ENCODE results near the gene OXSM. TPM values are rescaled to one million over a fixed set of nuclear protein-coding genes. Genes with fewer than 3 reads are reported as not detected.

OXSM gene
- total RNA-seq, 1 experiment from 2014 or later, result 17.7 TPM

GRCh38 chr3:25768851-25769250, 21.0 kb upstream of the OXSM start:
- Histone ChIP-seq H3K9ac (ENCODE audit: low read length) (no peak overlapping the region), H3K36me3 (ENCODE audit: control insufficient read depth in 1 of 2, insufficient read depth in 2 of 2, low read length in 2 of 2) (peaks cover under 1 to 7% of the 10 kb centered on the region in 2 experiments; a peak in 1 of 4 replicates), H3K79me2 (ENCODE audit: insufficient read depth, low read length) (peaks cover 3% of the 10 kb centered on the region; the same call in 1 of the 2 replicates), H4K20me1 (ENCODE audit: insufficient read depth) (0 out of 2 replicates have a peak, but pooled peaks cover 3% of the 10 kb centered on the region), H3K27me3 (ENCODE audit: insufficient read depth, low read length) (no peaks in the 10 kb centered on the region), H3K4me2 (ENCODE audit: low read length) (no peak overlapping the region), H3K4me3 (replicated peaks in 1 of 2; ENCODE audit: low read depth in 1 of 2, low read length in 2 of 2) (no peak overlapping the region), H2AFZ (ENCODE audit: low read depth, low read length, poor library complexity, severe bottlenecking) (no peak overlapping the region), H3K9me2 (ENCODE audit: insufficient read depth) (no peaks in the 10 kb centered on the region), H3K27ac (ENCODE audit: low read depth, low read length) (no peak overlapping the region), H3K4me1 (ENCODE audit: control insufficient read depth in 1 of 2, insufficient read depth in 2 of 2, low read length in 2 of 2) (no peaks in the 10 kb centered on the region), H3K9me3 (ENCODE audit: control insufficient read depth in 1 of 2, insufficient read depth in 1 of 2, low read depth in 1 of 2, low read length in 2 of 2) (no peaks in the 10 kb centered on the region)
- ChIA-PET POLR2A (no interaction called here), CTCF (no interaction called here), RAD21 (ENCODE audit: low non-redundant PET in 1 of 2, low total read pairs in 2 of 2, uncharacterized antibody in 2 of 2, unreplicated experiment in 2 of 2) (no interaction called here)
- BruUV-seq (replicated peaks), result no TSS peak
- DNase-seq (ENCODE audit: low read depth, low spot score) (no peak), ATAC-seq (no peak)
- TF ChIP-seq ZNF274 (IDR thresholded peaks at IDR 0.05; ENCODE audit: low read depth, low read length) (no peak), CEBPB (IDR thresholded peaks at IDR 0.05; ENCODE audit: low read depth) (no peak), REST (IDR thresholded peaks at IDR 0.05; ENCODE audit: low read depth) (no peak), ATF3 (IDR thresholded peaks at IDR 0.05) (no peak), ZBTB33 (IDR thresholded peaks at IDR 0.05; ENCODE audit: extremely low read depth, insufficient replicate concordance, low read length) (no peak), ELF1 (IDR thresholded peaks at IDR 0.05; ENCODE audit: borderline replicate concordance, low read depth) (no peak), POLR2A (IDR thresholded peaks at IDR 0.05; ENCODE audit: borderline replicate concordance, extremely low read depth, insufficient read depth, insufficient read length) (no peak), SP1 (IDR thresholded peaks at IDR 0.05; ENCODE audit: low read depth) (no peak), SRF (IDR thresholded peaks at IDR 0.05; ENCODE audit: low read depth) (no peak), EZH2 (IDR thresholded peaks at IDR 0.05) (no peak), CTCF (IDR thresholded peaks at IDR 0.05 in 2 of 3, conservative IDR thresholded peaks at IDR 0.05 in 1 of 3; ENCODE audit: borderline replicate concordance in 1 of 3, insufficient read depth in 1 of 3, low read depth in 2 of 3, low read length in 2 of 3) (no peak), FOSL1 (IDR thresholded peaks at IDR 0.05; ENCODE audit: low read depth) (no peak)
- intact Hi-C loops (cut with micrococcal nuclease), result no loop called here
